HepG2 (cell line): ENCODE data around the gene SEMA7A. TPM values are rescaled to one million over a fixed set of nuclear protein-coding genes. Genes with fewer than 3 reads are reported as not detected.
A peak's percentile ranks its signal among the peaks of the same experiment; 100 is the strongest.

Experiments used
- BRCA1 ChIP-seq: sonication (generic); formaldehyde crosslinking; IDR thresholded peaks from 2 replicates; pipeline ENCODE4 v1.4.0; 2020; ENCODE audit warnings: missing genetic modification reagents
- CEBPB ChIP-seq: IDR thresholded peaks from 2 replicates; pipeline ENCODE4 v1.6.1; 2011; ENCODE audit warnings: low read depth, low read length, improper control_type of control experiment, borderline replicate concordance
- CHD2 ChIP-seq: IDR thresholded peaks from 2 replicates; pipeline ENCODE4 v1.6.1; 2011; ENCODE audit warnings: low read depth, low read length, improper control_type of control experiment
- ETV5 ChIP-seq: IDR thresholded peaks from 2 replicates; pipeline ENCODE4 v1.6.1; 2018; ENCODE audit warnings: missing biosample characterization, missing genetic modification reagents, inconsistent platforms, borderline replicate concordance
- NCOA1 ChIP-seq: sonication (generic); formaldehyde crosslinking; IDR thresholded peaks from 2 replicates; pipeline ENCODE4 v1.9.0; 2021; ENCODE audit warnings: missing genetic modification reagents
- NFAT5 ChIP-seq: sonication (generic); formaldehyde crosslinking; IDR thresholded peaks from 2 replicates; pipeline ENCODE4 v1.4.0; 2020; ENCODE audit warnings: missing genetic modification reagents
- PAXIP1 ChIP-seq: sonication (generic); formaldehyde crosslinking; conservative IDR thresholded peaks from 2 replicates; pipeline ENCODE4 v1.4.0; 2020; ENCODE audit warnings: mild to moderate bottlenecking, missing genetic modification reagents, moderate library complexity
- PCBP1 ChIP-seq: fragments of 200-400 bp; formaldehyde crosslinking; IDR thresholded peaks from 2 replicates; pipeline ENCODE4 v1.6.1; 2017; ENCODE audit warnings: mild to moderate bottlenecking, low read depth, low read length, borderline replicate concordance
- PHF20 ChIP-seq: sonication (generic); formaldehyde crosslinking; IDR thresholded peaks from 2 replicates; pipeline ENCODE4 v1.5.0; 2020; ENCODE audit warnings: mild to moderate bottlenecking, missing genetic modification reagents
- RBFOX2 ChIP-seq: fragments of 200-400 bp; formaldehyde crosslinking; IDR thresholded peaks from 2 replicates; pipeline ENCODE4 v1.6.1; 2017; ENCODE audit warnings: low read depth, mild to moderate bottlenecking, low read length
- RXRA ChIP-seq: sonication (generic); formaldehyde crosslinking; IDR thresholded peaks from 2 replicates; pipeline ENCODE4 v1.5.1; 2020; ENCODE audit warnings: missing genetic modification reagents
- SALL1 ChIP-seq: sonication (generic); formaldehyde crosslinking; IDR thresholded peaks from 2 replicates; pipeline ENCODE4 v1.8.0; 2022; ENCODE audit warnings: mild to moderate bottlenecking, missing genetic modification reagents
- SAP130 ChIP-seq: IDR thresholded peaks from 2 replicates; pipeline ENCODE4 v1.6.1; 2016; ENCODE audit warnings: low read depth
- SMC3 ChIP-seq: IDR thresholded peaks from 2 replicates; pipeline ENCODE4 v1.6.1; 2011; ENCODE audit warnings: low read length, improper control_type of control experiment
- TP53 ChIP-seq: sonication (generic); formaldehyde crosslinking; conservative IDR thresholded peaks from 2 replicates; pipeline ENCODE4 v1.4.0; 2020; ENCODE audit warnings: missing genetic modification reagents
- ZNF124 ChIP-seq: sonication (generic); formaldehyde crosslinking; IDR thresholded peaks from 2 replicates; pipeline ENCODE4 v1.4.0; 2020; ENCODE audit warnings: missing genetic modification reagents
- ZNF503 ChIP-seq: sonication (generic); formaldehyde crosslinking; IDR thresholded peaks from 2 replicates; pipeline ENCODE4 v1.4.0; 2020; ENCODE audit warnings: missing genetic modification reagents
- ZNF558 ChIP-seq: sonication (generic); formaldehyde crosslinking; IDR thresholded peaks from 2 replicates; pipeline ENCODE4 v1.9.0; 2022; ENCODE audit warnings: mild to moderate bottlenecking, missing genetic modification reagents, borderline replicate concordance
- ZNF75D ChIP-seq: sonication (generic); formaldehyde crosslinking; IDR thresholded peaks from 2 replicates; pipeline ENCODE4 v1.8.1; 2023; ENCODE audit warnings: missing genetic modification reagents, mild to moderate bottlenecking, borderline replicate concordance
- ZNF790 ChIP-seq: sonication (generic); formaldehyde crosslinking; IDR thresholded peaks from 2 replicates; pipeline ENCODE4 v1.8.0; 2022; ENCODE audit warnings: missing genetic modification reagents, mild to moderate bottlenecking, borderline replicate concordance
- polyA plus RNA-seq, 8 experiments: library from polyadenylated mRNA; depleted of rRNA in 3 of 8; stranded (reverse) in 7 of 8; unstranded in 1 of 8; fragments of >200 nt; fragmentation: Illumina TruSeq in 4 of 8; extraction: Trizol in 4 of 8; gene quantifications; 2 replicates each; pipeline versions ENCODE4 v1.2.1 to v1.2.3, GENCODE V29; 2011 to 2016; ENCODE audit warnings: low read depth in 4 of 8, missing spikeins in 1 of 8, mixed read lengths in 1 of 8; ENCODE audit not compliant: insufficient read depth in 1 of 8
- total RNA-seq, 5 experiments: library from RNA; depleted of rRNA; stranded (reverse); fragments of >200 nt; fragmentation: Illumina TruSeq; extraction: Trizol; gene quantifications; 2 replicates each; pipeline ENCODE4 v1.2.3, GENCODE V29; 2016; ENCODE audit warnings: low read depth in 1 of 5

Gene SEMA7A
- total and polyA plus RNA-seq, 2 of the 13 experiments (the other 11 are each of a cell fraction or from before 2014, with no cell fraction given) = 9.0 to 15.8 TPM

GRCh38 chr15:74426404-74427281, 7.1 kb downstream of the SEMA7A start (continued):
- TF ChIP-seq NFAT5 (CRISPR knock-in tag) = no peak
- TF ChIP-seq CHD2 = no peak
- TF ChIP-seq NCOA1 (CRISPR knock-in tag) = no peak
- no peak for TF ChIP-seq ZNF790 (CRISPR knock-in tag)
- TF ChIP-seq ETV5 = peak; percentile 55; the same call in 1 of the 2 replicates
- TF ChIP-seq PAXIP1 (CRISPR knock-in tag) = 0 out of 2 replicates have a peak, but pooled peaks have one; percentile 19
- TF ChIP-seq TP53 (CRISPR knock-in tag) = no peak
- TF ChIP-seq ZNF124 (CRISPR knock-in tag) = no peak
- no peak for TF ChIP-seq PHF20 (CRISPR knock-in tag)
- TF ChIP-seq ZNF503 (CRISPR knock-in tag) = no peak
- TF ChIP-seq BRCA1 (CRISPR knock-in tag) = no peak
- no peak for TF ChIP-seq SMC3
- TF ChIP-seq RXRA (CRISPR knock-in tag) = no peak
- 0 out of 2 replicates have a peak, but pooled peaks have one; percentile 35 for TF ChIP-seq SALL1 (CRISPR knock-in tag)
- no peak for TF ChIP-seq ZNF558 (CRISPR knock-in tag)
- no peak for TF ChIP-seq RBFOX2
- no peak for TF ChIP-seq SAP130 (CRISPR knock-in tag)
- no peak for TF ChIP-seq CEBPB
- TF ChIP-seq ZNF75D (CRISPR knock-in tag) = no peak
- no peak for TF ChIP-seq PCBP1
